HCT116 (cell line): Measurements from ENCODE around the gene TJP3. TPM values are rescaled to one million over a fixed set of nuclear protein-coding genes. Genes with fewer than 3 reads are reported as not detected.

Source experiments
- ATAC-seq: fragments of 200-7000 bp; cut with Tn5 transposase; 2 replicates; pipeline ENCODE4 v1.9.1; 2020; ENCODE audit warnings: mild to moderate bottlenecking, moderate library complexity
- BruUV-seq: library from RNA; stranded (reverse); fragments of 400-500 nt; replicated peaks from 2 replicates; lab custom pipeline; 2021; lab: Mats Ljungman, UMichigan
- CTCF ChIA-PET: fragments of 300-600 bp; sonication (Branson Sonifier 250); formaldehyde crosslinking; loops from one replicate; lab custom pipeline; 2021; ENCODE audit warnings: antibody characterized with exemption; lab: Charles Lee
- POLR2A ChIA-PET: fragments of 300-600, 350-600 bp; sonication (Branson Sonifier 250); formaldehyde crosslinking; loops from one replicate; lab custom pipeline; 2021; ENCODE audit warnings: antibody characterized with exemption; lab: Charles Lee
- RAD21 ChIA-PET, 2 experiments: fragments of 300-600 bp; sonication (Branson Sonifier 250); formaldehyde crosslinking; loops; one replicate each; lab custom pipeline; 2023; ENCODE audit warnings: low total read pairs in 2 of 2; ENCODE audit not compliant: uncharacterized antibody in 2 of 2, unreplicated experiment in 2 of 2, low non-redundant PET in 1 of 2; lab: Charles Lee
- DNase-seq: peaks from one replicate; pipeline ENCODE4 v3.0.0-alpha.2; 2010; ENCODE audit warnings: low read depth, low spot score
- H2AFZ ChIP-seq: fragments of 200-600 bp; shearing (Covaris generic), sonication (generic); 2 replicates; pipeline ENCODE4 v1.6.1; 2017; ENCODE audit warnings: low read depth, mixed run types, mixed read lengths, antibody characterized with exemption, low read length; ENCODE audit not compliant: poor library complexity, severe bottlenecking
- H3K27ac ChIP-seq: 2 replicates; pipeline ENCODE4 v1.5.1; 2012; ENCODE audit warnings: low read depth, low read length
- H3K27me3 ChIP-seq: fragments of 200-600 bp; sonication (generic); 2 replicates; pipeline ENCODE4 v1.6.1; 2016; ENCODE audit warnings: mixed run types, low read length, mixed read lengths; ENCODE audit not compliant: insufficient read depth
- H3K36me3 ChIP-seq, 2 experiments: fragments of 200-500 bp in 1 of 2; fragments of 200-600 bp in 1 of 2; sonication (Bioruptor generic) in 1 of 2; sonication (generic) in 1 of 2; 2 replicates each; pipeline versions ENCODE4 v1.5.1 to v1.6.1; 2014 to 2016; ENCODE audit warnings: low read length in 2 of 2, inconsistent platforms in 1 of 2, mixed read lengths in 1 of 2, mixed run types in 1 of 2; ENCODE audit not compliant: insufficient read depth in 2 of 2, control insufficient read depth in 1 of 2
- H3K4me1 ChIP-seq, 2 experiments: fragments of 200-600 bp in 1 of 2; sonication (generic) in 1 of 2; 2 replicates each; pipeline versions ENCODE4 v1.5.1 to v1.6.1; 2012 to 2017; ENCODE audit warnings: low read length in 2 of 2, inconsistent platforms in 1 of 2, mild to moderate bottlenecking in 1 of 2, mixed read lengths in 1 of 2, mixed run types in 1 of 2, moderate library complexity in 1 of 2; ENCODE audit not compliant: insufficient read depth in 2 of 2, control insufficient read depth in 1 of 2
- H3K4me2 ChIP-seq: fragments of 200-600 bp; sonication (generic); 2 replicates; pipeline ENCODE4 v1.6.1; 2017; ENCODE audit warnings: mixed run types, low read length, mixed read lengths
- H3K4me3 ChIP-seq, 2 experiments: fragments of 200-600 bp in 1 of 2; sonication (generic) in 1 of 2; replicated peaks in 1 of 2; 2 replicates each; pipeline ENCODE4 v1.5.1; 2011 to 2016; ENCODE audit warnings: low read length in 2 of 2, control low read depth in 1 of 2, low read depth in 1 of 2, mild to moderate bottlenecking in 1 of 2, mixed read lengths in 1 of 2, mixed run types in 1 of 2
- H3K79me2 ChIP-seq: fragments of 200-600 bp; sonication (generic); 2 replicates; pipeline ENCODE4 v1.6.1; 2017; ENCODE audit warnings: mild to moderate bottlenecking, mixed run types, low read length, moderate library complexity, mixed read lengths; ENCODE audit not compliant: insufficient read depth
- H3K9ac ChIP-seq: fragments of 200-600 bp; sonication (generic); 2 replicates; pipeline ENCODE4 v1.6.1; 2016; ENCODE audit warnings: low read length, mixed read lengths
- H3K9me2 ChIP-seq: fragments of 200-600 bp; sonication (generic), shearing (Covaris generic); 2 replicates; pipeline ENCODE4 v1.6.1; 2017; ENCODE audit warnings: mixed run types, mild to moderate bottlenecking, moderate library complexity; ENCODE audit not compliant: insufficient read depth
- H3K9me3 ChIP-seq, 2 experiments: fragments of 200-500 bp in 1 of 2; fragments of 200-600 bp in 1 of 2; sonication (Bioruptor generic) in 1 of 2; sonication (generic) in 1 of 2; 2 replicates each; pipeline ENCODE4 v1.6.1; 2014 to 2017; ENCODE audit warnings: low read length in 2 of 2, mixed read lengths in 2 of 2, inconsistent platforms in 1 of 2, low read depth in 1 of 2, mild to moderate bottlenecking in 1 of 2, mixed run types in 1 of 2, moderate library complexity in 1 of 2; ENCODE audit not compliant: control insufficient read depth in 1 of 2, insufficient read depth in 1 of 2
- H4K20me1 ChIP-seq: fragments of 200-600 bp; sonication (generic), shearing (Covaris generic); 2 replicates; pipeline ENCODE4 v1.6.1; 2017; ENCODE audit warnings: mixed run types, mild to moderate bottlenecking, moderate library complexity; ENCODE audit not compliant: insufficient read depth
- CEBPB ChIP-seq: IDR thresholded peaks from 2 replicates; pipeline ENCODE4 v1.6.1; 2012; ENCODE audit warnings: low read depth
- EGR1 ChIP-seq: IDR thresholded peaks from 2 replicates; pipeline ENCODE4 v1.6.1; 2012; ENCODE audit warnings: low read depth
- ELF1 ChIP-seq: IDR thresholded peaks from 2 replicates; pipeline ENCODE4 v1.6.1; 2012; ENCODE audit warnings: low read depth, borderline replicate concordance
- EZH2phosphoT487 ChIP-seq: fragments of 200-600 bp; IDR thresholded peaks from 2 replicates; pipeline ENCODE4 v1.6.1; 2018; ENCODE audit warnings: antibody characterized with exemption, borderline replicate concordance
- FOSL1 ChIP-seq: IDR thresholded peaks from 2 replicates; pipeline ENCODE4 v1.6.1; 2012; ENCODE audit warnings: low read depth
- POLR2A ChIP-seq: IDR thresholded peaks from 2 replicates; pipeline ENCODE4 v1.7.0; 2011; ENCODE audit warnings: borderline replicate concordance; ENCODE audit not compliant: insufficient read depth, insufficient read length; ENCODE audit errors: extremely low read depth
- POLR2AphosphoS5 ChIP-seq: IDR thresholded peaks from 2 replicates; pipeline ENCODE4 v1.6.1; 2011; ENCODE audit warnings: mild to moderate bottlenecking, low read depth, low read length, moderate library complexity
- SIN3A ChIP-seq: IDR thresholded peaks from 2 replicates; pipeline ENCODE4 v1.6.1; 2012; ENCODE audit warnings: low read depth
- SP1 ChIP-seq: IDR thresholded peaks from 2 replicates; pipeline ENCODE4 v1.6.1; 2012; ENCODE audit warnings: low read depth
- SRF ChIP-seq: IDR thresholded peaks from 2 replicates; pipeline ENCODE4 v1.6.1; 2012; ENCODE audit warnings: low read depth
- YY1 ChIP-seq: IDR thresholded peaks from 2 replicates; pipeline ENCODE4 v1.6.1; 2011; ENCODE audit warnings: low read length, low read depth, moderate library complexity, mild to moderate bottlenecking; ENCODE audit not compliant: insufficient replicate concordance; ENCODE audit errors: extremely low read depth
- ZFX ChIP-seq: fragments of 450-650 bp; IDR thresholded peaks from 2 replicates; pipeline ENCODE4 v1.6.1; 2017
- ZNF274 ChIP-seq: fragments of 200-500 bp; sonication (Bioruptor generic); IDR thresholded peaks from 2 replicates; pipeline ENCODE4 v1.6.1; 2014; ENCODE audit warnings: mild to moderate bottlenecking, low read depth, low read length, inconsistent platforms
- intact Hi-C: fragments of 100-400 bp; cut with micrococcal nuclease; formaldehyde crosslinking; loops from 2 replicates; pipeline ENCODE4 v1.10.0; 2022
- total RNA-seq: library from RNA; stranded (reverse); gene quantifications from one replicate; pipeline ENCODE4 v1.2.1, GENCODE V29; 2021; ENCODE audit not compliant: unreplicated experiment
- TF ChIP-seq, protein P1 (sequence below), 3 experiments: fragments of 200-600 bp in 1 of 3; sonication (generic) in 1 of 3; IDR thresholded peaks in 2 of 3; conservative IDR thresholded peaks in 1 of 3; 2 replicates each; pipeline ENCODE4 v1.5.1; 2012 to 2017; ENCODE audit warnings: low read depth in 2 of 3, low read length in 2 of 3, antibody characterized with exemption in 1 of 3, borderline replicate concordance in 1 of 3, control low read depth in 1 of 3, mild to moderate bottlenecking in 1 of 3, mixed read lengths in 1 of 3, mixed run types in 1 of 3, moderate library complexity in 1 of 3; ENCODE audit not compliant: insufficient read depth in 1 of 3
- TF ChIP-seq, protein P2 (sequence below): IDR thresholded peaks from 2 replicates; pipeline ENCODE4 v1.6.1; 2012

TJP3 gene
- total RNA-seq, 1 experiment from 2014 or later, result 69.6 TPM

DNA sequence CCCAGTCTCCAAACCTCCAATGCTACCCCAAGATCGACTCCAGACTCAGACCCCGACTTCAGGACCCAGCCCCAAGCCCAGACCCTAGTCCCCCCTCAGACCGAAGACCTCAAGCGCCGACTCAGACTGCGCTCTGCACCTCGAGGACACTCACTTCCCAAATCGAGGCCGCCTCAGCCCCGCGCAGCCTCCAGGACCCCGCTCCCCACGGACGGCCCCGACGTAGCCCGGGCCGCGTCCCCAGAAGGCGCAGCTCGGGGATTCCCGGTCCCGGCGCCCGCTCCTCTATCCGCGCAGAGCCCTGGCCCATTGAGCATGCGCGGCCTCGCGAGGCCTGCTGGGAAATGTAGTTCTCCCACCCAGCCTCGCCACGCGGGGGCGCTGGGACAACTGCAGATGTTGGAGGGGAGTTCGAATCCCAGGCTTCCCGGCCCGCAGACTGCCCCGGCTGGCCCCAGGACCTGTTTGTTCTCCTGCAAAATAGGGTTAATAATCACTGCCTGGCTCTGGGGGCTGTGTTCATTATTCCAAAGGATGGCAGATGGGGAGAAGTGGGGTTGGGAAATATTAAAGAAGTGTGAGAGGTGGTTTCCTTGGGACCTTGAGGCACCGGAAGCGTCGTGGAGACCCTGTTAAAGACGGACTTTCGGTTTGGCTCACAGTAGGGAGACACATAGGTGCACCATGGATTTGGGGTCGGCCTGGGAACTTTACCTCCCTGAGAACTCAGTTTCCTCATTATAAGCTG lies 53.4 kb downstream of the TJP3 start, which contains the start of gene APBA3:
Gene APBA3 (minus strand): TSS at position 311 of the 748 bp plus-strand sequence. CDS start 1,428 bp downstream, outside the sequence.
- Histone ChIP-seq H2AFZ (peak within 1 kb of the TSS; percentile 62), H3K4me3 (peak within 1 kb of the TSS; percentile 77 to 99), H3K27me3 (no peaks in the 10 kb centered on the region), H3K4me1 (peaks cover 6 to 14% of the 10 kb centered on the region in 2 experiments; a peak in 2 of 4 replicates), H3K36me3 (peaks cover 2 to 14% of the 10 kb centered on the region in 2 experiments; a peak in 2 of 4 replicates), H3K9me2 (no peaks in the 10 kb centered on the region), H3K79me2 (peaks cover 32% of the 10 kb centered on the region), H3K27ac (peak within 1 kb of the TSS; percentile 93), H3K9ac (peak within 1 kb of the TSS; percentile 85), H4K20me1 (no peaks in the 10 kb centered on the region), H3K9me3 (no peaks in the 10 kb centered on the region), H3K4me2 (peak within 1 kb of the TSS; percentile 86)
- ChIA-PET POLR2A (interaction anchor here (0.7 to 2.2 kb wide), 12 partner anchors 9 to 485 kb away, joined by 3 to 10 read pairs (median 5); partner anchors contain the start of genes EEF2 and TJP3), CTCF (interaction anchor here (1.2 to 2.4 kb wide), 10 partner anchors 15 to 447 kb away, joined by 3 to 20 read pairs (median 4); no protein-coding TSS in a partner anchor), RAD21 (interaction anchor here in 1 of 2 experiments (1.6 kb wide), 1 partner anchor 88 kb away, joined by 3 read pairs; no protein-coding TSS in a partner anchor)
- peak; percentile 95 for DNase-seq
- ATAC-seq, result peak; percentile 61
- TF ChIP-seq ZNF274 (no peak), CEBPB (no peak), FOSL1 (no peak), SIN3A (no peak), EGR1 (peak; percentile 92), EZH2phosphoT487 (no peak), SRF (no peak), ZFX (no peak), SP1 (peak; percentile 62), YY1 (peak; percentile 59), POLR2A (peak; percentile 54), POLR2AphosphoS5 (peak; percentile 86), ELF1 (no peak; the same call in 1 of the 2 replicates)
- TF ChIP-seq, protein P1, sequence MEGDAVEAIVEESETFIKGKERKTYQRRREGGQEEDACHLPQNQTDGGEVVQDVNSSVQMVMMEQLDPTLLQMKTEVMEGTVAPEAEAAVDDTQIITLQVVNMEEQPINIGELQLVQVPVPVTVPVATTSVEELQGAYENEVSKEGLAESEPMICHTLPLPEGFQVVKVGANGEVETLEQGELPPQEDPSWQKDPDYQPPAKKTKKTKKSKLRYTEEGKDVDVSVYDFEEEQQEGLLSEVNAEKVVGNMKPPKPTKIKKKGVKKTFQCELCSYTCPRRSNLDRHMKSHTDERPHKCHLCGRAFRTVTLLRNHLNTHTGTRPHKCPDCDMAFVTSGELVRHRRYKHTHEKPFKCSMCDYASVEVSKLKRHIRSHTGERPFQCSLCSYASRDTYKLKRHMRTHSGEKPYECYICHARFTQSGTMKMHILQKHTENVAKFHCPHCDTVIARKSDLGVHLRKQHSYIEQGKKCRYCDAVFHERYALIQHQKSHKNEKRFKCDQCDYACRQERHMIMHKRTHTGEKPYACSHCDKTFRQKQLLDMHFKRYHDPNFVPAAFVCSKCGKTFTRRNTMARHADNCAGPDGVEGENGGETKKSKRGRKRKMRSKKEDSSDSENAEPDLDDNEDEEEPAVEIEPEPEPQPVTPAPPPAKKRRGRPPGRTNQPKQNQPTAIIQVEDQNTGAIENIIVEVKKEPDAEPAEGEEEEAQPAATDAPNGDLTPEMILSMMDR (IDR thresholded peaks at IDR 0.05 in 2 of 3, conservative IDR thresholded peaks at IDR 0.05 in 1 of 3; ENCODE audit: borderline replicate concordance in 1 of 3, insufficient read depth in 1 of 3, low read depth in 2 of 3, low read length in 2 of 3), result peak in 2 of 3 experiments; percentile 66 to 67; a peak in 5 of 6 replicates
- TF ChIP-seq, protein P2, sequence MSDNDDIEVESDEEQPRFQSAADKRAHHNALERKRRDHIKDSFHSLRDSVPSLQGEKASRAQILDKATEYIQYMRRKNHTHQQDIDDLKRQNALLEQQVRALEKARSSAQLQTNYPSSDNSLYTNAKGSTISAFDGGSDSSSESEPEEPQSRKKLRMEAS, result peak; percentile 64; the same call in 1 of the 2 replicates
- no TSS peak for BruUV-seq
- intact Hi-C loops, result loop anchor here (1.0 to 5.0 kb wide), 2 partner anchors 33 to 61 kb away; no protein-coding TSS in a partner anchor
